HFF-Myc (cell line): ENCODE measurements around the gene ERAS.

Source experiments
- DNase-seq: peaks from one replicate; pipeline ENCODE4 v3.0.0-alpha.2; 2011; ENCODE audit warnings: low read depth; ENCODE audit errors: extremely low read depth
- H3K4me3 ChIP-seq: replicated peaks from 2 replicates; pipeline ENCODE4 v1.5.1; 2011; ENCODE audit warnings: low read depth, mild to moderate bottlenecking, control low read depth, low read length
- CTCF ChIP-seq: IDR thresholded peaks from 2 replicates; pipeline ENCODE4 v1.5.1; 2012; ENCODE audit warnings: mild to moderate bottlenecking, low read depth, low read length, control low read depth; ENCODE audit errors: missing control alignments

The ERAS gene

DNA sequence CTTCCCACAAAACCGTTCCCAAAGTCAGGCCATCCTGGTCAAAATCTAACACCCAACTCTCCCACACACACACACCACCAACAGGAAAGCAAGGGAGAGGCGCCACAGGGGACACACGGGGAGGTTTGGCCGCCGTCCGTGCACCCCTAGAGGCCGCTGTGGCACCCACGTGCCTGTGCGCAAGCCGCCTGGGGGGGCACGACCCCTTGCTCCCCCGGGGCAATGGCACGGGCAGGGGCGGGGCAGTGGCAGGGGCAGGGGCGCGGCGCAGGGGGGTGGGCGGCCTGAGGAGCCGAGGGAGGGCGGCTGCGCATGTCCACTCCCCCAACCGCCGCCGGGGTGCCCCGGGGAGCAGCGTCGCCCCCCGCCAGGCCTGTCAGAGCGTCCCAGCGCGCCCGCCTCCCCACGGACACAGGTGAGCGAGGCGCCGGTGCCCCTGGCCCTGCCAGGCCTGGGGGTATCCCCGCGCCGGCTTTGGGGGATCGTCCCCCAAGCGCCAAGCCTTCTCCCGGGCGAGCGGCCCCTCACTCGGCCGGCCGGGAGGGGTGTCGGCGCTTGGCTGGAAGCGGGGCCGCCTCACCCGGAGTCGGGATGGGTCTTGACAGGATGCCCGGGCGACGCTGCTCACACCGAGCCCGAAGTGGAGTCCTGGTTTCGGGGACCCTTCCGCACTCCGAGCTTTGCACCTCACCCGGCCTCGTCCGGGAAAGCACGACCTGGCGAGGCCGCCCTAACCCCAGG, at the start of gene ERAS:
ERAS (plus strand) TSS at position 379 of the 741 bp plus-strand sequence. CDS start 2,611 bp downstream, outside the sequence.
- no peak for DNase-seq
- no peak within 1 kb of the TSS for H3K4me3 ChIP-seq
- no peak for TF ChIP-seq CTCF

DNA sequence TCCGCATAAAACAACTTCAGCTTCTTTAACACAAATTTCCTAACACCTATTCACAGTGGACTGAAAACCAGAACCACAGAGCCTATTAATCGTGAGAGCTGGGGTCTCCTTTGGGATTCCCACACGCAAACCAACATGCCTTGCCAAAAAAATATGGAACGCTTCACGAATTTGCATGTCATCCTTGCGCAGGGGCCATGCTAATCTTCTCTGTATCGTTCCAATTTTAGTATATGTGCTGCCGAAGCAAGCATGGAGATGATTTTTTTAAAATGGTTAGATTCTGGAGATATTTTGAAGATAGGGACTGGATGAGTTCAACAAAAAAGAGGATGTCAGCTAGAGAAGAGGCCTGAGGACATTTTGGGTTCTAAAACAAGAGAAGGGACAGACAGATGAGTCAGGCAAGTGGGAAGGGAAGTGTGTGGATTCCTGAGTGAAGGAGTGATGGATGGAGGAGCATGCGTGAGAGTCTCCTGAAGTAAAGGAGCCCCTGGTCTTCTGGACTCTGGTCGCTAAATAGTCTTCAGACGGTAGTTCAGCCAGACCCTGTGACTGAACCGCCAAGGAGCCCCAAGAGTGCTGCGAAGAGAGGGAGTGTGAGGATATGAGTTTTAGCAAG, 49.4 kb upstream of the ERAS start:
- H3K4me3 ChIP-seq = no peak overlapping the region
- DNase-seq = no peak
- TF ChIP-seq CTCF = no peak

DNA sequence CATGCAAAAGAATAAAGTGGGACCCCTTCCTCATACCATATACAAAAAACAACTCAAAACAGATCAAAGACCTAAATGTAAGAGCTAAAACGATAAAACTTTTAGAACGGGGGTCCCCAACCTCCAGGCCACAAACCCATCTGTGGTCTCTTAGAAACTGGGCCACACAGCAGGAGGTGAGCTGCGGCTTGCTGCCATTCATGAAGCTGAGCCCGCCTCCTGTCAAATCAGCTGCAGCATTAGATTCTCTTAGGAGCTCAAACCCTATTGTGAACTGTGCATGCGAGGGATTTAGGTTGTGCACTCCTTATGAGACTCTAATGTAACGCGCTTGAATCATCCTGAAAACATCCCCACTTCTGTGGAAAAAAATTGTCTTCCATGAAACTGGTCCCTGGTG, 46.9 kb upstream of the ERAS start:
- DNase-seq = no peak
- H3K4me3 ChIP-seq = no peak overlapping the region
- TF ChIP-seq CTCF = no peak

DNA sequence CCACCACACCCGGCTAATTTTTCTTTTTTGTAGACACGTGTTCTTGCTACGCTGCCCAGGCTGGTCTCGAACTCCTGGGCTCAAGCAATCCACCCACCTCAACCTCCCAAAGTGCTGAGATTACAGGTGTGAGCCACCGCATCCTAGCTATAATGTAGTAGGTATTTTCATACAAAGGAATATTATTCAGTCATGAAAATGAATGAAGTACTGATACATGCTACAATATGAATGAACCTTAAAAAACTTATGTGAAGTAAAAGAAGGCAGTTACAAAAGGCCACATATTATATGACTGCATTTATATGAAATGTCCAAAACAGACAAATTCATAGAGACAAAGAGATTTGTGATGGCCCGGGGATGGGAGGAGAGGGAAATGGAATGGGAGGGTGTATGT, 44.6 kb upstream of the ERAS start:
- no peak for DNase-seq
- no peak overlapping the region for H3K4me3 ChIP-seq
- no peak for TF ChIP-seq CTCF

GRCh38 chrX:48782216-48782615, 44.1 kb upstream of the ERAS start:
- no peak overlapping the region for H3K4me3 ChIP-seq
- TF ChIP-seq CTCF = no peak
- DNase-seq = no peak

DNA sequence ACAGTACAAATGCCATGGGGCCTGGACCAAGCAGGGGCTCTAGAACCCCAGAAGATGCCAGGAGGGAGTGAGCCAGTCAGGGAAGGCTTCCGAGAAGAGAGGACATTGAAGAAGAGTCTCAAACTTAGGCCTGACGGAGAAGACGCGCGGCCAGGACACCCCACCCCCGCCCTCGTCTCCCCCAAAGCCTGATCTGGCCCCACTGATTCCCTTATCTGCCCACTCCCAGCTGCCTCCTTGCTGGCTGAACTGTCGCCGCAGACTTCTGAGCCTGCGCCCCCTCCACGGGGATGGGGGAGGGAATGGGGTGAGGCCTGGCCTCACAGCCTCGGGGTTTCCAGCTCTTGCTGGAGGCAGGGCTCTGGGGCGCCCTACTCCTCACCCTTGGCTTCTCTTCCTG, 43.5 kb upstream of the ERAS start:
- TF ChIP-seq CTCF = no peak
- DNase-seq = no peak
- H3K4me3 ChIP-seq = no peak overlapping the region

GRCh38 chrX:48784726-48785125, 41.6 kb upstream of the ERAS start:
- DNase-seq = no peak
- TF ChIP-seq CTCF = no peak
- no peak overlapping the region for H3K4me3 ChIP-seq
